Central memory CD4-positive, alpha-beta T cell (primary cell): Measurements from ENCODE around the gene TAGLN3.

ENCODE experiments used
- DNase-seq: peaks from one replicate; pipeline ENCODE4 v3.0.0; 2022
- total RNA-seq, 3 experiments: gene quantifications; one replicate each; lab custom pipeline; 2026; lab: John Stamatoyannopoulos, UW

Gene TAGLN3
- total RNA-seq = 0 to 0.46 (median 0.11) reads per million in 3 experiments

DNA sequence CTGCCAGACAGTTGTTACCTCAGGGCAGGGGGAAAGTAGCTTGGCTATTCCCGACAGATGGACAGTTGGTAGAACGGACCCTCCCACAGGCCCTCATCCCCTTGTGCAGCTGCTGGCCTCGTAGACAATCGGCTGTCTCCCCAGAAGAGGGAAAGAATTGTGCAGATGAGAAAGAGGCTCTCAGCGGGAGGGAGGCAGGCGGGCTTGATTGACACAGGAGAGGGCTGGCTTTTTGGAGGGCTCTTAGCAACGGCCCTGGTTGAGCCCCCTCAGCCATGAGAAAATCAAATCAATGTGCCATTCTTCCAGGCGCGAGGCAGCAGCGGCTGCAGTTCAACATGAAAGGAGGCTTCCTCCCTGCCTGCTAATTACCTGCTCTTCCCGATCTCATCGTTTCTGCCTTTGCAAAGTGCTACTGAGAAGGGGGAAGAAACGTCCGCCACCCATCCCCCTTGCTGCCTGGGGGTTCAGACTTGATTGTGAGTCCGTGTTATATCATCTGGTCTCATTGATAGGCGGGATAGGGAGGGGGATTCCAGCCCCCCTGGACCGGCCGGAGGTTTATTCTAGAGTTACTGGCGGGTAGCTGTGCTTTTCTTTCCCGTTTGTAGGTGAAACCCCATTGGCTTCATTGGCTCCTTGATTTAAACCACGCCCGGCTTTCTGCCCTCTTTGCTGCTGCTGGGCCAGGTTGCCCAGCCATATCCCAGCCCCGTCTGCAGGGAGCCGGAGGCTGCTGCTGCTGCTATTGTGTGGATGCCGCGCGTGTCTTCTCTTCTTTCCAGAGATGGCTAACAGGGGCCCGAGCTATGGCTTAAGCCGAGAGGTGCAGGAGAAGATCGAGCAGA lies at the start of gene TAGLN3:
Gene TAGLN3 (plus strand): TSS at position 287 of the 848 bp plus-strand sequence. CDS start 501 bp downstream, at position 788.
- no peak for DNase-seq

GRCh38 chr3:111949712-111950111 lies 49.0 kb upstream of the TAGLN3 start:
- DNase-seq = no peak

GRCh38 chr3:111951032-111951431 lies 47.7 kb upstream of the TAGLN3 start:
- no peak for DNase-seq

DNA sequence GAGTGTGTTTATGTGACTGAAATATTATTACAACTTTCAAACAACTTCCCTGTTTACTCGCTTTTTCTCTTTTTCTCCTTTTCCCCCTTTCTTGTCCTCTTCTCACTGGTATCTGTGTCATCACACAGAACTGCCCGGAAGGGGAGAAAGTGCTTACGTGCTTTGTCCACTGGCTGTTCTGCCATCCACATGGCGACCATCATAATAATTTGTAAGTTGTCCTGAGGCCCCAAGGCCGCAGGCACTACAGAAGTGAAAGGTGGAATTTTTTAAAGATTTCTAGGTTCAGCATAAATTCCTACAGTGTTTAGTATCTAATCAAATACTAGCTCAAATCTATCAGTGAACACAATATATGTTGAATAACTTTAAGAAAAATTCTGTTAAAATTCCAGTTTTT lies 46.6 kb upstream of the TAGLN3 start:
- DNase-seq = no peak

- DNase-seq = no peak
These were observed 45.8 kb upstream of the TAGLN3 start for GRCh38 chr3:111952866-111953450.

DNA sequence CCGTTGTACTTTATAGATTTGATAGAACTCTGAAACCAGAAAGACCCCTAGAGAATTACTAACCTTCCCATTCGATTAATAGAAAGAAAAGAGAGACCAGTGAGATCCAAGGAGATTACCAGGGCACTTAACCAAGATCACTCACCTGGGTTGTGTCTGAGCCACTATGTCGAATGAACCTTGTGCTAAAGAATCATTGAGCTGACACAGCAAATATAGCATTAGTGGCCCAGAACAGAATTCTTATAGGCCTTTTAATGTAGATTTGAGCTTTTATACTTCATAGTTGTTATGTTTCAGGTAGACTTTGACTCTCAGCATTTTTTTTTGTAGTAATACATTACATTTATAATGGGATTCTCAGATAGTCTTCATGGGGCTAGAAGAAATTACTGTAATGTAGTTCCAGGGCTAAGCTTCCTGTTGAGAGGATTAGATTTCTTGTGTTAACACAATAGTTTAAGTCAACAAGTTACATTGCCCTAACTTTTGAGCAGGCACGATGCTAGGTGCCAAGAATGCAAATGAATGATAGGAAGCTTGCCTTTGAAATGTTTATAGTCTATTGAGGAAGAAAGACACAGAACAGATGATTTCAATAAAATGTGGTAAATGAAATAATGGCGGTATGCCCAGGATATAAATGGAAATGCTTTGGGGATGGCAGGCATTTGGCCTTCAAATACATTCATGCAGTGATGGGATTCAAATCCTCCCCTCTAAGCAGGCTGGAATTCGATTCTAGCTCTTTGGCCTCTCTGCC lies 44.3 kb upstream of the TAGLN3 start:
- no peak for DNase-seq

DNA sequence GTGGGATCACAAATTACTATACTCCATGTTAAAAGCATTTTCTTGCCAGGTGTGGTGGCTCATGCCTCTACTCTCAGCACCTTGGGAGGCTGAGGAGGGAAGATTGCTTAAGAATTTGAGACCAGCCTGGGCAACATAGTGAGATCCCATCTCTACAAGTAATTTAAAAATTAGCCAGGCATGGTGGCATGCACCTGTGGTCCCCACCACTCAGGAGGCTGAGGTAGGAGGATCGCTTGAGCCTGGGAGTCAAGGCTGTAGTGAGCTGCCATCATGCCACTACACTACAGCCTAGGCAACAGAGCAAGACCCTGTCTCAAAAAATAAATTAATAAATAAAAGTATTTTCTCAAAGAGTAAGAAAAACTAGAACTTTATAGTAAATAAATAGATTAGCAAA lies 42.8 kb upstream of the TAGLN3 start:
- DNase-seq = no peak

DNA sequence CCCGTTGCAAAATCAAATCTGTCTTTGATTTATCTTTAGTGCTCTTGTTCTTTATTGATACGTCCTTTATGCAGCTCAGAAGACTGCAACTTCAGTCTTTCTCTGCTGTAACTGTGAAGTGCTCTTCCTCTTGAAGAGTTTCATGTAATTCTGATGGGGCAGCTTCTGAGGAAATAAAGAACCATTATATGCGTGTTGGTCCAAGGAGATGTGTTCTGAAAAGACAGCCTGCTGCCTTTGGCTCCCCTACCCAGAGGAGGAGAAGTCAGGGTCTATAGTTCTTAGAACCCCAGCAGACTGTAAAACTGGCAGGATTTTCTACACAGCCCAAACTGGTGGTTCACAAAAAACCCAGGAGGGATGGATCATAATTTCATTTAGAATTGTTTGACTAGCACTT lies 42.3 kb upstream of the TAGLN3 start:
- DNase-seq = no peak

- DNase-seq = no peak
These were observed 41.6 kb upstream of the TAGLN3 start for GRCh38 chr3:111956995-111957734.

DNA sequence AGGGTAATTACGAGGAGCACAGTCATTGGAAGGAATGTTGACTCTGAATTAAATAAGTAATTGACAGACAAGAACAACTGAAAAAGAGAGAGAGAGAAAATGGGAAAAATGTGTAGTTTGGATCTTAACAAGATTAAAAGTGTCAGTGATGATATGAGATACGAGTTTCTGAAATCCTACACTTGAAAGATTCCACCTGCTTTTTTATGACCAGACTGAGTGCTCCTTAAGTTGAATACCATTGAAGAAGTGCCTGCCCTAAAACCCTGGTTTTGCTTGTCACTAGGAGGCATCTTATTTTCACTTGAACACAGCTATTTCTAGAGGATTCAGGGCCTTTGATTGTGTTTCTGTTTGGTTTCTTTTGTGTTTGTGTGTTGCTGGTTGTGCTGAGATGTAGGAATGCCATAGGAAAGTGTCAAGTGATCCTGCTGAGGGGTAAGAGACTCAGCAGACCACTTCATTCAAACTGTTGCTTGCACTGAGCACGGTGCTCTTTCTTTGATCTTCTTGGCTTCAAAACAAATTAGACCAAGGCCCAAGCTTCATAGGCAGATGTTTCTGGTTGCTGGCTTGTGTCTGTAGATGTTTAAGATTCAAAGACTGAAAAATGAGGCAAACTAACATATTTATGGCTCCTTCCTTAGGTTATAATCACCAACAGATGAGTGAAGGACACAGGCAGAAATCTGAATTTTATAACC lies 37.1 kb upstream of the TAGLN3 start:
- no peak for DNase-seq

GRCh38 chr3:111963424-111963823 lies 35.3 kb upstream of the TAGLN3 start:
- no peak for DNase-seq

GRCh38 chr3:111965484-111965883 lies 33.2 kb upstream of the TAGLN3 start:
- no peak for DNase-seq

- DNase-seq = no peak
These were observed 31.7 kb upstream of the TAGLN3 start for GRCh38 chr3:111967068-111967467.

- peak; percentile 66 for DNase-seq
These were observed 31.0 kb upstream of the TAGLN3 start for GRCh38 chr3:111967651-111968274.

DNA sequence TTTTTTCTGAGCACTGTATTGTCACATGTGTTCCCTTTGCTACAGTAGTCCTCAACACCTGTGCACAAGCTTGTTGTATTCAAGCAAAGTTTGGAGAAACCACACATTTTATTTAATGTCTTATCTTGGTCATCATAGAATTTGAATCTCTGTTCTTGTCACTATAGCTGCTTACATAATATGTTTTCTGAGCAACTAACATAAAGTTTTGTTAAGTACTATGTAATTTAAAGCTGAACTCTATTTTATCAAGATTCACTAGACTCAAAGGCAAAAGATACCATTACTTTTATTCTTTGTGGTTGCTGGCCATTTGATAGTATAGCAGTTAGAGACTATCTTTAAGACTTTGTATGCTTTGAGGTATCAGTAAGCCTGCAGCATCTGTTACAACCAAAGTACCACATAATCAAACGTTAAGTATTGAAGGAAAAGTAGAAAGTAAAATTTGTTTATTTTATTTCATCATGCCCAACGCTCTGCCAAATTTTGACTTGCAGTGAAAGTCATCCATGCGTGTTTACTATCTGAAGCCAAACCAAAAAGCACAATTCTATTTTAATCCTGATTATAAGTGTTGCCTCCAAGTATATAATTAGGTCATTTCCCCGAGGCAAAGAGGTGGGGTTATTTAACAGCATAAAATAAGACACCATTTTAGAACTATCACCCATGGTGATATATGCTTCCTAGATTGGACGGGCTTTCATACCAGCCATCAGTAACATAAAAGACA lies 30.2 kb upstream of the TAGLN3 start:
- no peak for DNase-seq

GRCh38 chr3:111970376-111970775 lies 28.3 kb upstream of the TAGLN3 start:
- no peak for DNase-seq

GRCh38 chr3:111971533-111972130 lies 27.1 kb upstream of the TAGLN3 start:
- DNase-seq = no peak

GRCh38 chr3:111972891-111973290 lies 25.8 kb upstream of the TAGLN3 start:
- no peak for DNase-seq

- no peak for DNase-seq
These were observed 23.6 kb upstream of the TAGLN3 start for GRCh38 chr3:111975131-111975530.

DNA sequence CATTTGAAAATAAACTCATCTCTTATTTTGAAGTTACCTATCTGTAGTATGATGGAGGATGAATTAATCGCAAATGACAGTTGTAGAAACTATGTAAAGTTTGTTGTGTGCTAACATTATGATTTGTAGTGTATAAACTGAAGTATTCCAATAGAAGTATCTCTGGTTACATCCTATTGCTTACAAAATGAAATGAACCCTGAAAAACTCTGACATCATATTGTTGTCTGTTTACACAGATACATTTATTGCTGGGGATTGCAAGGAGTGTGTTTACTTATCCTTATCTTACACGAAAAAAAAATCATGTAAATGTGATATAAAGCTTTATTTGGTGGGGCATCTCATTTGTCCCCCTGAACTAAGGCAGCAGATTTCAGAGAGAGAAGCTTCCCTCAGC lies 22.5 kb upstream of the TAGLN3 start:
- no peak for DNase-seq
